ENCODE results near the gene VPS16.

The VPS16 gene

DNA sequence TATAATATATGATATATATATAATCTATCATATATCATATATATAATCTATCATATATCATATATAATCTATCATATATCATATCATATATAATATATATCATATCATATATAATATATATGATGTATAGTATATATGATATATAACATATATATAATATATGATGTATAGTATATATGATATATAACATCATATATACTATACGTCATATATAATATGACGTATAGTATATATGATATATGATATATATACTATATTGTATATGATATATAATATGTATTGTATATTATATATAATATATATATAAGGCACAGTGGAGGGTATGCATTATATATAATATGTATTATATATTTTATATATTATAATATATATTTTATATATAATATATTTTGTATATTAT, 69.4 kb downstream of the VPS16 start:
- DNase-seq, result no peak

DNA sequence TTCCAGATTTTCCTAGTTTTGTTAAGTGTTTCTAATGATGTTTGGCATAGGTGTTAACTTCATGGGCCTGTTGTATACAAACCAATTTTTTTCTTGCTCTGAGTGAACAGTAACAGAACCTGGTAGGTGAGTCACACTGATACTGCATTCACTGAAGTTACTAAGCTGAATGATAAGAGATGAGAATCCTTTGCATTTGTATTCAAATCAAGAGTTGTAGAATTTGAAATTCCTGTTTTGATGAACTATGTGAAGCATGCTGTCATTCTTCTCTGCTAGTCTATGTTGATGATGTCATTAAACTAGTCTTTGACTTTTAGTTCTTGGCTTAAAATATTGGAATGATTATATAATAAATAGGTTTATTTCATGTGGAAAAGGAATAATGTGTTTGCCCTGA, 70.7 kb downstream of the VPS16 start:
- DNase-seq, result no peak

DNA sequence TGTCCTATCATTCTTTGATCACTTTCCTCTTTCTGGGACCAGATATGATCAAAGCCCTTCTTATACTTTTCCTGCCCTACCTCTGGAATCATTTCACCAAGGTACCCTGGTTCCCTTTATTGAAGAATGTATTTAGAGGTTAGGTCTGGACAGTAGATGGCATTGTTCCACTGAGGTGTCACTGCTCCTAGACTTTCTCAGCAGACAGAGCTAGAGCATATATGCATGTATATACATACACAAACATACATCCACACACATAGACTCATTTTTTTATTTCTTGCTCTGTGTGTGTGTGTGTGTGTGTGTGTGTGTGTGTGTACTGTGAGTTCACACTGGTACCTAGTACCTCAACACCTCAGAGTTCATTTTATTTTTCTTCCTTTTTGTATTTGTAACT, 73.6 kb downstream of the VPS16 start:
- no peak for DNase-seq

Data from DMS153 (cell line).